HG03039 (cell line): ENCODE measurements around the gene ADAMTS7.
"Not testable (repeated sequence)": the region's sequence is repeated elsewhere in the genome, so short reads cannot be mapped to it uniquely, and the experiment has no call there.

Source experiments
- ATAC-seq: cut with Tn5 transposase; IDR thresholded peaks from one replicate; pipeline ENCODE4 v1.9.1; 2021; ENCODE audit warnings: mild to moderate bottlenecking, moderate library complexity; ENCODE audit not compliant: unreplicated experiment

Gene ADAMTS7

DNA sequence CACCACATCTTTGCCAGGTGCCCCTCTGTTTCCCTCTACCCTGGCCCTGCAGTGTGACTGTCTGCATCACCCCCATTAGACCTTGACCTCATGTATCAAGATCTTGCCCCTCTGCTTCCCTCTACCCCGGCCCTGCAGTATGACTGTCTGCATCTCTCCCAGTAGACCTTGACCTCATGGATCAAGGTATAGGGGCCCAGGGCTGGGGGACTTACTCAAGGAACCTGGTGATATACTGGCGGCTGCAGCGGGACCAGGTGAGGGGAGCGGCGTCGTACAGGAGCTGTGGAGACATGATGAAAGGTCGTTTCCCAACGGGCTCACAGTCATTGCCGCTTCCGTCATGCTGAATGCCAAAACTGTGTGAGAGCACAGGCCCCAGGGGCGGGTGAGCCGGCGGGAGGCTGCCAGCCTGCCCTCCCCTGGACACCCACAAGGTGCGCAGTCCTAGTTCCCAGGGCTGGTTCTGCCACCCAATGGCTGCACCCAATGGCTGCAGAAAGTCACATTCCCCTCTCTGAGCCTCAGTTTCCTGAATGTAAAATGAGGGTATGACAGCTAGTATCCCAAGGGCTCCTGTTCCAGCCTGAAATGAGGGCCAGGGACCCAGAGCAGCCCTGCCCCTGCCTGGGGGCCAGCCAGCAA, 23.1 kb downstream of the ADAMTS7 start:
- no peak for ATAC-seq

GRCh38 chr15:78782402-78782801, 28.9 kb downstream of the ADAMTS7 start:
- ATAC-seq = not testable (repeated sequence)

DNA sequence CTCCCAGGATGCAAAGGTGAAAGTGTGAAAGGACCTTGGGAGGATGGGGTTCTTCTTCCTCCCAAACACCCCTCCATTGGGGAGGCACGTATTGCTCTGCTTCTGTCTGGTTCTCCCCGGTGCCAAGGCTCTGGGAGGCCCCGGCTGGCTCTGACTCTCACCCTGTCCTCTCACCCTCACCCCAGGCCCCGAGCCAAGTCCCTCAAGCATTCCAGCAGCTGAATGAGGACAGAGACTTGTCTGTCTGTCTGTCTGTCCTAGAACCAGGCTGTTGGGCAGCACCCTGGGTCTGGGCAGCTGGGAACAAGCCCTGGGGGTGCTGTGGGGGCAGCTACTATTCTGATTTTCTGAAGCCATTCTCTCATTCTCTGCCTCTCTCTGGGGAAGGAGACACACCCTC, 29.9 kb downstream of the ADAMTS7 start:
- not testable (repeated sequence) for ATAC-seq

- ATAC-seq = not testable (repeated sequence)
Measured at GRCh38 chr15:78779975-78780374, 31.3 kb downstream of the ADAMTS7 start.

DNA sequence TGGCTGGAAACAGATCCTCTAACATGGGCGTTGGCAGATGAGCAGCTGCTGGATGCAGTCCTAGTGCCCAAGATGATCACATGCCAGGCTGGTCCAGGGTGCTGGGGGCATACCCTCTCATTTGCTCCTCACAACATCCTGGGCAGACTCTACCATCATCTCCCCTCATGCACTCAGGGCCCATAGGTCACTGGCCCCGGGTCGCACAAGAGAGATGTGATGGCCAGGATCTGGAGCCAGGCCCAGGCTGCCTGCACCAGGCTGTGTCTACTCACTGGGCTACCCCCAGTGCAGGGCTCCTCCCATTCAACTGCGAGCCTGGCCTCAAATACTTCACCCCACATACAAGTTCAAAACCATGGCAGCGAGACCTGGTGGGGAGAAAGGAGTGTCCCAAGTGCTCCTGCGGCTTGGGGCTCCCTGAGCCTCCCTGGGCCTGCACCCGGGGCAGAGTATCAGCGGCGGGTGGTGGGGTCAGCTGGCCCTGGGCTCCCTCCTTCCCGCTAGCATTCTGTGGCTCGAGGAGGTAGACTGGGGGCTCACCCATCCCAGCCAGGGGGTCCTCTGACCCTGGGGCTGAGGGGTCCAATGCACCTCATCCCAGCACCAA, 32.0 kb downstream of the ADAMTS7 start:
- not testable (repeated sequence) for ATAC-seq

DNA sequence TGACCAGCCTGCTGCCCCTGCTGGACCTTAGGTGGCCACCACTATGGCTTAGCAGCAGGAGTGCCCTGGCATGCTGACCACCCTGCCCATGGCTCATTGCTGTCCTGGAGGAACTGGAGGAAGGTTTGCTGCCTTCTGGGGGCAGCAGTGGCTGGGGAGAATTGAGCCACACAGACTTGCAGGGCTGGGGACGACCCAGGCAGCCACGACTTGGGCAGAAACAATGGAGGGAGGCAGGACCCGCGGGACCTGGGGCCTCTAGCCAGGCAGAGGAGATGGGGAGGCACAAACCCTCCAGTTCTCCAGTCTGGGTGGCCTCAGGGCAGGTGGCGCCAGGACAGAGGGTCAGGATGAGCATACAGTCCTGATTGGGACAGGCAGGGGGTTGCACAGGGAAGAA, 32.8 kb downstream of the ADAMTS7 start:
- no peak for ATAC-seq

GRCh38 chr15:78777953-78778345, 33.3 kb downstream of the ADAMTS7 start:
- ATAC-seq = not testable (repeated sequence)

- not testable (repeated sequence) for ATAC-seq
Measured at GRCh38 chr15:78777290-78777952, 33.8 kb downstream of the ADAMTS7 start.

GRCh38 chr15:78776046-78776925, 35.0 kb downstream of the ADAMTS7 start:
- ATAC-seq = not testable (repeated sequence)

GRCh38 chr15:78775472-78775871, 35.8 kb downstream of the ADAMTS7 start:
- ATAC-seq = no peak

- not testable (repeated sequence) for ATAC-seq
Measured at GRCh38 chr15:78774451-78774990, 36.7 kb downstream of the ADAMTS7 start.

DNA sequence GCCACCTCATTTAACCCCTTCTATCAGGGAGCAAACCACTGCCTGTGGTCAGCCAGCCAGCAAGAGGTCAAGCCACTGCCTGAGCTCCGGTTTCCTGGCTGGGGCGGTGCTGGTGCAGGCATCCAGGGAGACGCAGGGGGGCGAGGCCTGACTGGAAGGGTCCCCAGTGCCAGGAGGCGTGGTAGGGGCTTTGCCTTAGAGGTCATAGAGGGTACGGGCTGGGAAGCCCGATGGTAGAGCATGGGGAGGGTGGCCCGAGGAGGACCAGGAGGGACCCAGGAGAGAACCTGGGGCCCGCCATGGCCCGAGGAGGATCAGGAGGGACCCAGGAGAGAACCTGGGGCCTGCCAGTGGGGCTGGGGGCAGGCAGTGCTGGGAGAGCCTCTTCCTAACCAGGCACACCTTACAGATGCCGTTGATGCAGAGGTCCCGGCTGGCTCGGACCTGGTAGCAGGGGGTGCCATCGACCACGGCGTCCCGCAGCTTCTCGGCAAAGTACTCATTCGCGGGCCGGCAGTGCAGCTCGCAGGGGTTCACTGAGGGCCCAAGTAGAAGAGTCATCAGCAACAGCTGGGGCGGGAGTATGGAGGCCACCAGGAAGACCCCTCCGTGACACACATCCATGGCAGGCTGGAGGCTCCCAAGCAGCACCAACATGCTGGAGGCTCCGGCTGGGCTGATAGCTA, 37.4 kb downstream of the ADAMTS7 start:
- not testable (repeated sequence) for ATAC-seq

DNA sequence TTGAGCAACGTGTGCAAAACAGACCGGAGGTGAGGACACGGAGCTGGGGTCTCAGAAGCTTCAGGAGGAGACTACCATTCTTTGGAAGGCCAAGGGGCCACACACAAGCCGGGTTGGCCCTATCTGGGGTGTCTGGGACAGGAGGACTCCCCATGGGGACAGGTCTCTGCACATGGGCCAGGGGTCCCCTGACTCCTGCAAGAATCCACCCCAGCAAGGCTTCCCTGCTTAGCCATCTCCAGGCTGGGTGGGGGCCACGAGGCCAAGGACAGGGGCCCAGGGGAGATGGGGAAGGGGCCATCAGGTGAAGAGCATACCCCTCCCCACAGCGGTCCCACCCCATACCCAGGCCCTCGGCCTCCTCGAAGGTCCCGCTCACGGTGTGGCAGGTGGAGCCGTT, 38.5 kb downstream of the ADAMTS7 start:
- no peak for ATAC-seq

DNA sequence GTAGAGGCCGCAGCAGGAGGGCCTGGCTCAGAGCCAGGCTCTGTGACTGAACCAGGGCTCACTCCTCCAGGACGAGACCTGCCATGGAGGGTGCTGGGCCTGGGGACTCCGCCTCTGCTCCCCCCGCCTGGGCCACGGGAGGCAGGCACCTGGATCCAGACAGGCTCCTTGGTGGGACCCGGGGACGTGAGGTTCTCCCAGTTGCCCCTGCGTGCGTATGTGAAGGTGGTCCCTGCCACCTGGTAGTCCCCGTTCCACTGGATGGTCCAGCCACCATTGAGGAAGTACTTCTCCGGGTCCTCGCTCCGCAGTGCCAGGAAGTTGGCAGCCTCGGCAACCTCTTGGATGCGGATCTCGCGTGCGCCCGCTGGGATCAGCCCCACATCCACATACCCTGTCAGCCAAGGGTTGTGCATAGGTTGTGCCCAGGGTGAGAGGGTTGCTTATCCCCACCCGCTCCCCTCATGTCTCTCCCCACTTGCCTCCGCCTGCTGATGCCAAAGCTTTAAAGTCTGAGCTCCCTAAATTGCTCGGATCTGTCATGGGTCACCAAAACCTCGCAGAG, 39.7 kb downstream of the ADAMTS7 start:
- not testable (repeated sequence) for ATAC-seq

GRCh38 chr15:78771020-78771419, 40.2 kb downstream of the ADAMTS7 start:
- not testable (repeated sequence) for ATAC-seq

- ATAC-seq = not testable (repeated sequence)
Measured at GRCh38 chr15:78769473-78770225, 41.6 kb downstream of the ADAMTS7 start.

DNA sequence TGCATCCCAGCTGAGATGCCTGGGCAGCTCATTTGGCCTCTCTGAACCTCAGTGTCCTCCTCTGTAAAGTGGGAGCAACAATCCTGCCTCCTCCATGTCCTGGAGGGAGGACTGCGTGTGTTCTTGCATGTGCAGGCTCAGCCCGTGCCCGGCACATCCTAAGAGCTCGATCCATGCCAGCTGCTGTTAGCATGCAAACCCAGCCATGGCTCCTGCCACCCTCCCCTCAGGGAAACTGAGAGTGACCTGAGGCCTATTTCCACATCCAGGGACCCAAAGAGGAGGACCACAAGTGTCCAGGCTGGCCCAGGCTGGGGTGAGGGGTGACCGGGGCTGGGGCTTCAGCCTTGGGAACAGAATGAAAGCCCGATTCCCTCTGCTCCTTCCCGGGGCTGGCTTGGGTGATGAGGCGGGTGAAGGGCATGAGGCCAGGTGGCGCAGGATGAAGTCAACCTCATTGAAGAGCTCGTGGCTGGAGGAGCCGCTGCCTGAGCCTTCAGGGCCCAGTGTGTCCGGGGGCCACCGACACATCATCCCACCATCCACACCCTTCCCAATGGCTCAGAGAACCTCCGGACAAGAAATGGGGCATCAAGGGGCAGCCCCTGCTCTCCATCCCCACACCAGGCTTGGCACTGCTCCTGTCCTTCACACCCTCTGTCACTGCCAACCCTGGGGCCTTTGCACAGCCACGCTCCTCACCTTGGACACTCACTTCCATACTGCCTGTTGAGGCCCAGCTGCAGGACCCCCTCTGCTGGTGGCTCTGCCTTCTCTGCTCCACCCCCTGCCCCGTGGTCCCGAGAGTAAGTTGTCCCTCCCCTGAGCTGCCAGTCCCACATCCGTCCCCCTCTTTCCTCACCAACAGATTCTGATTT, 42.5 kb downstream of the ADAMTS7 start:
- ATAC-seq = no peak

DNA sequence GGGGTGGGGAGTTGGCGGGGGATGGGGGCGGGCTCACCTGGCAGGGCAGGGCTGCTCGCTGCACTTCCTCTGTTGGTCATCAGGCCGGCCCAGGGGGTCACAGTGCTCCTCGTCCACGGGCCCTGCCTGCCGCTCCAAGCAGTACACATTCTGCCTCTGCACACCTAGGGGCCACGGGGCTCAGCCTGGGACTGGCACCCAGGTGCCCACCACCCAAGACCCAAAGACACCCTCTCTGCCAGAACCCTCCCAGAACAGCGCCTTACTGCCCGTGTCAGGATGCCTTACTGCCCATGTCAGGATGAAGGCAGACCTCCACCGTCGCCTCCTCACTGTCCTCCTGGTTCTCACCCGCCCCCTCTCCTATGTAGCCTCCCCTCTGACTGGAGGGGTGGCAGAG, 43.2 kb downstream of the ADAMTS7 start:
- ATAC-seq = no peak
